HT-29 (cell line): ENCODE data around the gene GPD2. TPM values are rescaled to one million over a fixed set of nuclear protein-coding genes. Genes with fewer than 3 reads are reported as not detected.

Source experiments
- total RNA-seq: library from RNA; depleted of rRNA; stranded (reverse); fragments of >200 nt; shearing (Covaris generic); gene quantifications from 2 replicates; pipeline ENCODE4 v1.2.3, GENCODE V29; 2014; rRNA removed

Gene GPD2
- total RNA-seq, 1 experiment from 2014 or later, result 30.4 TPM

Other genes with a start within 250 kb of the GPD2 start
- gene NR4A2, start 103.7 kb upstream of the GPD2 start, total RNA-seq, result 4.1 and 5.2 TPM in 2 replicates